Lower lobe of right lung (tissue), 2 donors: Measurements from ENCODE around the gene DAGLA. TPM values are rescaled to one million over a fixed set of nuclear protein-coding genes. Genes with fewer than 3 reads are reported as not detected.

Experiments used
- ATAC-seq, 2 donors: fragments of 200-7000 bp; cut with Tn5 transposase; one replicate each; pipeline ENCODE4 v1.9.1; 2020 to 2022; ENCODE audit warnings: mild to moderate bottlenecking in 2 of 2, moderate library complexity in 2 of 2
- DNase-seq: peaks from one replicate; pipeline ENCODE4 v3.0.0-alpha.2; 2020
- H3K27ac ChIP-seq: fragments of 200-600 bp; one replicate; pipeline ENCODE4 v1.8.0; 2022
- H3K27me3 ChIP-seq: fragments of 200-600 bp; one replicate; pipeline ENCODE4 v1.8.0; 2022; ENCODE audit warnings: low read depth
- H3K36me3 ChIP-seq: fragments of 200-600 bp; one replicate; pipeline ENCODE4 v1.8.0; 2022; ENCODE audit warnings: mild to moderate bottlenecking
- H3K4me1 ChIP-seq: fragments of 200-600 bp; one replicate; pipeline ENCODE4 v1.8.0; 2022
- H3K4me3 ChIP-seq: fragments of 200-600 bp; one replicate; pipeline ENCODE4 v1.8.0; 2022; ENCODE audit warnings: mild to moderate bottlenecking
- H3K9me3 ChIP-seq: fragments of 200-600 bp; one replicate; pipeline ENCODE4 v1.8.0; 2022
- CTCF ChIP-seq: fragments of 200-600 bp; IDR thresholded peaks from one replicate; pipeline ENCODE4 v1.8.0; 2022; ENCODE audit warnings: antibody characterized with exemption, mild to moderate bottlenecking
- intact Hi-C: fragments of 100-400 bp; cut with DNase I; formaldehyde crosslinking; loops from one replicate; pipeline ENCODE4 v1.11.0; 2022
- total RNA-seq: library from RNA; stranded (reverse); fragmentation: NEBNext Ultra II Directional; extraction: Animal tissue kit (Norgen Biotek cat#: 25700); gene quantifications from one replicate; pipeline ENCODE4 v1.2.1, GENCODE V29; 2021
- donor health status: DM: no; HTN: yes; CAD: no; lungs with severe emphysema.

The DAGLA gene
- total RNA-seq, 1 donor from 2014 or later = 7.1 TPM

DNA sequence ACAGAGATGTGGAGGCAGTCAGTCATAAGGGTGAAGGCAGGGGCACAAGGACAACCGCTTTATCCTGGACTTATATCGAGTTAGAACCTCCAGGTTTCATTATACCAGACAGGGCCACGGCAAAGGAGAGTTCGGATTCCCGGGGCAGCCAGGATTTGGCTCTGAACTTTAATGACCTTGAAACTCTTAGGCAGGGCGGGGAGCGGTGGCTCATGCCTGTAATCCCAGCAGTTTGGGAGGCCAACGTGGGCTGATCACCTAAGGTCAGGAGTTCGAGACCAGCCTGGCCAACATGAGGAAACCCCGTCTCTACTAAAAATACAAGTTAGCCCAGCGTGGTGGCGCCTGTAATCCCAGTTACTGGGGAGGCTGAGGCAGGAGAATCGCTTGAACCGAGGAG, 71.2 kb downstream of the DAGLA start:
- intact Hi-C loops = no loop called here
- Histone ChIP-seq H3K9me3 (no peaks in the 10 kb centered on the region), H3K4me3 (no peak overlapping the region), H3K4me1 (peaks cover 7% of the 10 kb centered on the region), H3K27me3 (peaks cover 29% of the 10 kb centered on the region), H3K36me3 (no peaks in the 10 kb centered on the region), H3K27ac (no peak overlapping the region)
- DNase-seq (no peak), ATAC-seq (no peak)
- TF ChIP-seq CTCF = no peak

DNA sequence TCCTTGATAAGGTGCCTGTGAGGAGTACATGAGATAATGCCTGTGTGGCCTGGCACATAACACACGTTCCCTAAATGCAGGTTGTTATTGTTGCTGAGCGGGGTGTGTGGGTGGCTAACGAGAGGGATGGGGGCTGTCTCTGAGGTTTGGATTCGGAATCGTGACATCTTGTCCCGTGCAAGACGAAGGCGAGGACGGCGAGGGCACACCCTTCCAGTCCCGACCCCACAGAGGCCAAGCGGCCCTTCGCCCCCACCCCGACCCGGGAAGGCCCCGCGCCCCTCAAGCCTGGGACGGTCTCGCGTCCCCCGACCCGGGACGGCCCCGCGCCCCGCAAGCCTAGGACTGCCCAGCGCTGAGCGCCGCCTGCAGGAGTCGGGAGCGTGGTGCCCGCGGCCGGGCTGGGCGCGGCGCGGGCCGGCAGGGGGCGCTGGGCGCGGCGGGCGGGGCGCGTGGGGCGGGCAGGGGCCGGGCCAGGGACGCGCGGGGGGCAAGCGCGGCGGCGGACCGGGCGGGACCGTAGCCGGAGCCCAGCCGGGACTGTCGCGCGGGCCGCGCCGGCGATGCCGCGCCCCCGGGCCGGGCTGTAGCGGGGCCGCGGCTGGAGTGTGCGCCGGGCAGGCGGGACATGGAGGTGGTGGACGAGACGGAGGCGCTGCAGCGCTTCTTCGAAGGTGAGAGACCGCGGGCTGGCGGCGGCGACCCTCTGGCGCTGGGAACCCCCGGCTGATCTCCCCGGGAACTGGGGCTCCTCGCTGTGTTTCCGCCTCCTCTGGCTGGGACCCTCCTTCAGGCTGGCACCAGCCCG, 72.1 kb downstream of the DAGLA start, which contains the start of gene MYRF:
TSS of gene MYRF (plus strand) at position 520 of the 808 bp plus-strand sequence. CDS start at position 629, 109 bp downstream.
- TF ChIP-seq CTCF = peak; percentile 32
- H3K9me3 ChIP-seq = no peaks in the 10 kb centered on the region
- H3K4me3 ChIP-seq = peak within 1 kb of the TSS; percentile 49
- peaks cover 7% of the 10 kb centered on the region for H3K4me1 ChIP-seq
- no peaks in the 10 kb centered on the region for H3K36me3 ChIP-seq
- peak within 1 kb of the TSS; percentile 34 for H3K27ac ChIP-seq
- intact Hi-C loops = no loop called here
- ATAC-seq = peak; percentile 48 to 76
- peak; percentile 61 for DNase-seq
- peaks cover 29% of the 10 kb centered on the region for H3K27me3 ChIP-seq

DNA sequence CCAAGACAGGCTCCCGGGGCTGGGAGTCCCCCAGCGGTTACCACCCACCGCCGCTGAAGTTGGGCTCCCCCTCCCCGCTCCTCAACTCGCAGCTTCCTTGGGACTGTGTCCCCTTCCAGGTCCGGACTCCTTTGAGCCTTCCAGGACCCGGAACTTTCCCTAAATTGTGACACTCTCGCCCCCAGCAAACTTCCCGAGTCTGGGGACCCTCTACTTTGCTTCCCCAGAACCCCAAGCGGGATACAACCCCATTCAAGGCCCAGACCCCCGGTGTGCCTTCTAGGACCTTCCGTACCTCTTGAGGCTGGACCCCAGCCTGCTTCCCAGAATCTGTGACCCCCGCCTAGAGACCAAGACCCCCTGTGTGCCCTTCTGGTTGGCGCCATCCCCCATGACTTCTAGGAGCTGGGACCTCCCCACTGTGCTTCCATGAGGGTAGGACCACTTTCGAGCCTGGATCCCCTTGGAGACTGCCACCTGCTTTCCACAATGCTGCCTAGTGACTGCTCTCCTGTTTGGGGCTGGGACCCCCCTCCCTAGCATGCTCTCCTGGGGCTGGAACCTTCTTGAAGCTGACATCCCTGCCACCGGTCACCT, 72.8 kb downstream of the DAGLA start:
- H3K9me3 ChIP-seq = no peaks in the 10 kb centered on the region
- no peaks in the 10 kb centered on the region for H3K36me3 ChIP-seq
- H3K27ac ChIP-seq = peak overlapping the region; percentile 34
- intact Hi-C loops = no loop called here
- DNase-seq (no peak), ATAC-seq (no peak)
- peaks cover 29% of the 10 kb centered on the region for H3K27me3 ChIP-seq
- peak overlapping the region; percentile 49 for H3K4me3 ChIP-seq
- peaks cover under 1% of the 10 kb centered on the region for H3K4me1 ChIP-seq
- no peak for TF ChIP-seq CTCF

GRCh38 chr11:61753672-61754071, 73.5 kb downstream of the DAGLA start:
- DNase-seq (no peak), ATAC-seq (no peak)
- intact Hi-C loops = no loop called here
- TF ChIP-seq CTCF = no peak
- Histone ChIP-seq H3K9me3 (no peaks in the 10 kb centered on the region), H3K4me3 (peak overlapping the region; percentile 49), H3K27ac (peak overlapping the region; percentile 67), H3K4me1 (no peaks in the 10 kb centered on the region), H3K36me3 (no peaks in the 10 kb centered on the region), H3K27me3 (peaks cover 28% of the 10 kb centered on the region)

- H3K4me3 ChIP-seq = no peak overlapping the region
- no peaks in the 10 kb centered on the region for H3K9me3 ChIP-seq
- H3K27ac ChIP-seq = peak overlapping the region; percentile 67
- ATAC-seq (peak; percentile 54 to 79), DNase-seq (peak; percentile 67)
- TF ChIP-seq CTCF = no peak
- intact Hi-C loops = no loop called here
- H3K27me3 ChIP-seq = peaks cover 21% of the 10 kb centered on the region
- no peaks in the 10 kb centered on the region for H3K36me3 ChIP-seq
- no peaks in the 10 kb centered on the region for H3K4me1 ChIP-seq
Measured at GRCh38 chr11:61754534-61755482, 74.6 kb downstream of the DAGLA start.
